GM18505 (cell line): ENCODE measurements around the gene FES.

Experiments
- ATAC-seq: cut with Tn5 transposase; IDR thresholded peaks from one replicate; pipeline ENCODE4 v1.9.1; 2021; ENCODE audit not compliant: unreplicated experiment
- POLR2A ChIP-seq: IDR thresholded peaks from 4 replicates; pipeline ENCODE4 v1.6.1; 2011; ENCODE audit warnings: borderline replicate concordance; ENCODE audit not compliant: insufficient read depth, insufficient read length; ENCODE audit errors: extremely low read depth

Gene FES

DNA sequence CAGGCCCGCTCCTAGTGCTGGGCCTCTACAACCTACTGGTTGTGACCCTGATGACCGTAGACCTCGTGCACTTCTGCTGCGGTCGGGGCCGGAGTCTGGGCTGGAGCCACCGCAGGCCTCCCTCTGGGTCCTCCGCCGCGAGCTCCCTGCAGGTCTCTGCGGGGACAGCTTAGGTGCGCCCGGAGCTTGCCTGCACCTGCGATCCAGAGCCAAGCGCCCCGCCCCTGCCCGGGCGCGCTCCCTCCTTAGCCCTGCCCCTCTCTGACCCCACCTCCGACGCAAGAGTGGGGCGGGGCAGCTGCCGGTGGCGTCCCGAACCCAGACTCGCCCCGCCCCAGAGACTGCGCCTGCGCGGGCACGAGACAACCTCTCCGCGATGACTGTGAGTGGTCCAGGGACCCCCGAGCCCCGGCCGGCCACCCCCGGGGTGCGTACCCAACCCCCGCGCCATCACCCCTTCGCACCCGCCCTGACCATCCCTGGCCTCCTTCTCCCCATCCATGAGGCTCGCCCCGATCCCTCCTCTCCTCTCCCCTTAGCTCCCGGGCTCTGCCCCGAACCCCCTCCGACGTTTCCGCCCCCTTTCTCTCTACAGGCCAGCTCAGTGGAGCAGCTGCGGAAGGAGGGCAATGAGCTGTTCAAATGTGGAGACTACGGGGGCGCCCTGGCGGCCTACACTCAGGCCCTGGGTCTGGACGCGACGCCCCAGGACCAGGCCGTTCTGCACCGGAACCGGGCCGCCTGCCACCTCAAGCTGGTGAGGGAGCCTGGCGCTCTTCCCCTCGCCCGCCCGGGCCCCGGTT is 50.8 kb downstream of the FES start, which contains the start of gene UNC45A:
Gene UNC45A (plus strand): TSS at position 337 of the 803 bp plus-strand sequence. CDS start 40 bp downstream, at position 377.
- peak; percentile 63 for ATAC-seq

DNA sequence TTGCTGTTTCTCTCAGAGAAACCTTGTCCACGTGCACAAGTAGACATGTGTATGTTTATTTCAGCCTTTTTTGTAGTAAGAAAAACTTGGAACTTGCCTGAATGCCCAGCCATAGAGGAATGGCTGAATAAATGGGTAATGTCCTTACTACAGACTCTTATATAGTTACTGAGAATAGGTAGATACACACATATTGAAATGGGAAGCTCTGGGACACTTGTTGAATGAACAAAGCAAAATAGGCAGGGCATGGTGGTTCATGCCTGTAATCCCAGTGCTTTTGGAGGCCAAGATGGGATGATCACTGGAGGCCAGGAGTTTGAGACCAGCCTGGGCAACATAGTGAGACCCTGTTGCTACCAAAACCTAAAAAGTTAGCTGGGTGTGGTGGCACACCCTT is 52.5 kb downstream of the FES start:
- no peak for TF ChIP-seq POLR2A
- no peak for ATAC-seq

More for the DNA sequence above, 50.8 kb downstream of the FES start, which contains the start of gene UNC45A:
- TF ChIP-seq POLR2A: peak; percentile 62

- ATAC-seq: no peak
- TF ChIP-seq POLR2A: no peak
Measured at GRCh38 chr15:90938261-90938660, 54.0 kb downstream of the FES start.

GRCh38 chr15:90939756-90940155 is 55.5 kb downstream of the FES start:
- no peak for ATAC-seq
- TF ChIP-seq POLR2A: no peak

DNA sequence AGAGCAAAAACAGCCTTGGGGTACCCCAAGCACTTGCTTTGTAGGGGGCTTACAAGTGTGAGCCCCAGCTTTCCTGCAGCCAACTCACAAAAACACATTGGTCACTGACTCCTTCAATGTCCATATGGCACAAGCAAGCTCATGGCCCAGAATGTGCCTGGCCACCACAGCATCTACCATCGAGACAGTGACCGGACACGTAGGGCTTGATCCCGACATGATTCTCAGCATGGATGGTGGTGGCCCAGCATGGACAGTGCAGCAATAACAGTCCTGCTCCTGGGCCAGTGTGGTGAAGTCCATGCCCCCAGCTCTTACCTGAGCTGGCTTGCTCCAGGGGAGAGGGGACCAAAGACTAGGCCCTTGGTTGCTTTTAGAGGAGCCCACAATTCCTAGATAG is 56.7 kb downstream of the FES start:
- TF ChIP-seq POLR2A: no peak
- ATAC-seq: no peak

DNA sequence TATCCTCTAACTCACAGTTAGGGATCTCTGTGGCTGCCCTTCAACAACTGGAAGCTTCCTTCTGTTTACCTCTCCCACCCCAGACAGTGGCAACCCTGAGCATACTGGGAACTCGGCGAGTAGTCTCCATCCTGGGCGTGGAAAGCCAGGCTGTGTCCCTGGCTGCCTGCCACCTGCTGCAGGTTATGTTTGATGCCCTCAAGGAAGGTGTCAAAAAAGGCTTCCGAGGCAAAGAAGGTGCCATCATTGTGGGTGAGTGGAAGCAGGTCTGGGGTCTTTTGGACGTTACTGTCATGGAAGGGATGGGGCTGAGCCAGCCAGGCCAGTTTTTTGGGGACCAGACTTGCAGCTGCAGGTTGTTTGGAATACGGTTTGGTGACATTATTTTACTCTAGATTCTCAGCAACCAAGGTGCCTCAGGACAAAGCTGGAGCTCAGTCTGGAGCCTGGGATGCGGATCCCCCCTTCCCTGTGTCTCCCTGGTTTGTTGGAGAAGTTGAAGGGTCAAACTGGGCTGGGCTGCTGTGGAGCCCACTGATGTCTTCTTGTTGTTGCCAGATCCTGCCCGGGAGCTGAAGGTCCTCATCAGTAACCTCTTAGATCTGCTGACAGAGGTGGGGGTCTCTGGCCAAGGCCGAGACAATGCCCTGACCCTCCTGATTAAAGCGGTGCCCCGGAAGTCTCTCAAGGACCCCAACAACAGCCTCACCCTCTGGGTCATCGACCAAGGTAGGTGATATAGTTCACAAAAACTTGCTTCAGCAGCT is 58.2 kb downstream of the FES start:
- TF ChIP-seq POLR2A: no peak
- no peak for ATAC-seq

DNA sequence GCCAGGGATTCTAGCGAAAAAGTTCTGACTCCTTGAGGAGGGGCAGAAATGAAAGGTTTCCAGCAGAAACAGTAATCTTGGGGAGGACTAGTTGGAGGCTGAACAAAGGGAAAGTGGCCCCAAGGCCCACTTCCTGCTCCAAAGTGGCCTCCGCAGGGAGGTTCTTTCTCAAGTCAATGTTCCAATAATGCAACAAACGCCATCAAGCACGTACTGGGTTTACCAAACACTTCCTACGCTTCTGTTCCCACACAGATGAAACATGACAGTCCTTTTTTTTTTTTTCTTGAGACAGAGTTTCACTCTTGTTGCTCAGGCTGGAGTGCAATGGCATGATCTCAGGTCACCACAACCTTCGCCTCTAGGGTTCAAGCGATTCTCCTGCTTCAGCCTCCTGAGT is 60.8 kb downstream of the FES start:
- TF ChIP-seq POLR2A: no peak
- no peak for ATAC-seq
